ENCODE results near the gene TMIGD2. TPM values are rescaled to one million over a fixed set of nuclear protein-coding genes. Genes with fewer than 3 reads are reported as not detected.

The TMIGD2 gene
- total RNA-seq, 1 experiment from 2014 or later: not detected

GRCh38 chr19:4319067-4319718, 17.0 kb upstream of the TMIGD2 start:
- no peaks in the 10 kb centered on the region for H3K4me1 ChIP-seq (ENCODE audit: control insufficient read depth, insufficient read depth, low read length)
- no peak for DNase-seq (ENCODE audit: low read depth, low spot score)
- no peak for ATAC-seq
- intact Hi-C loops (cut with micrococcal nuclease; ENCODE audit: unreplicated experiment): no loop called here
- ChIA-PET CTCF (no interaction called here), POLR2A (no interaction called here)
- no peaks in the 10 kb centered on the region for H3K9me3 ChIP-seq (ENCODE audit: control insufficient read depth, insufficient read depth, low read depth, low read length)
- no peak overlapping the region for H3K27ac ChIP-seq (ENCODE audit: low read length)
- no peaks in the 10 kb centered on the region for H3K36me3 ChIP-seq (ENCODE audit: control insufficient read depth, insufficient read depth, low read length)
- no TSS peak for BruUV-seq (replicated peaks)
- H3K27me3 ChIP-seq (ENCODE audit: control insufficient read depth, insufficient read depth, low read length): no peaks in the 10 kb centered on the region
- no peak overlapping the region for H3K4me3 ChIP-seq (ENCODE audit: low read depth in 2 of 2, low read length in 2 of 2)
- in situ Hi-C loops (cut with HindIII; ENCODE audit: low pct_unique_long_range_greater_than_20kb, low sequenced_read_pairs): no loop called here
- TF ChIP-seq, protein P1, sequence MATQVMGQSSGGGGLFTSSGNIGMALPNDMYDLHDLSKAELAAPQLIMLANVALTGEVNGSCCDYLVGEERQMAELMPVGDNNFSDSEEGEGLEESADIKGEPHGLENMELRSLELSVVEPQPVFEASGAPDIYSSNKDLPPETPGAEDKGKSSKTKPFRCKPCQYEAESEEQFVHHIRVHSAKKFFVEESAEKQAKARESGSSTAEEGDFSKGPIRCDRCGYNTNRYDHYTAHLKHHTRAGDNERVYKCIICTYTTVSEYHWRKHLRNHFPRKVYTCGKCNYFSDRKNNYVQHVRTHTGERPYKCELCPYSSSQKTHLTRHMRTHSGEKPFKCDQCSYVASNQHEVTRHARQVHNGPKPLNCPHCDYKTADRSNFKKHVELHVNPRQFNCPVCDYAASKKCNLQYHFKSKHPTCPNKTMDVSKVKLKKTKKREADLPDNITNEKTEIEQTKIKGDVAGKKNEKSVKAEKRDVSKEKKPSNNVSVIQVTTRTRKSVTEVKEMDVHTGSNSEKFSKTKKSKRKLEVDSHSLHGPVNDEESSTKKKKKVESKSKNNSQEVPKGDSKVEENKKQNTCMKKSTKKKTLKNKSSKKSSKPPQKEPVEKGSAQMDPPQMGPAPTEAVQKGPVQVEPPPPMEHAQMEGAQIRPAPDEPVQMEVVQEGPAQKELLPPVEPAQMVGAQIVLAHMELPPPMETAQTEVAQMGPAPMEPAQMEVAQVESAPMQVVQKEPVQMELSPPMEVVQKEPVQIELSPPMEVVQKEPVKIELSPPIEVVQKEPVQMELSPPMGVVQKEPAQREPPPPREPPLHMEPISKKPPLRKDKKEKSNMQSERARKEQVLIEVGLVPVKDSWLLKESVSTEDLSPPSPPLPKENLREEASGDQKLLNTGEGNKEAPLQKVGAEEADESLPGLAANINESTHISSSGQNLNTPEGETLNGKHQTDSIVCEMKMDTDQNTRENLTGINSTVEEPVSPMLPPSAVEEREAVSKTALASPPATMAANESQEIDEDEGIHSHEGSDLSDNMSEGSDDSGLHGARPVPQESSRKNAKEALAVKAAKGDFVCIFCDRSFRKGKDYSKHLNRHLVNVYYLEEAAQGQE (IDR thresholded peaks at IDR 0.05; ENCODE audit: insufficient read depth in 1 of 2, low read depth in 2 of 2, low read length in 1 of 2): no peak

- DNase-seq (ENCODE audit: low read depth, low spot score): no peak
- Histone ChIP-seq H3K36me3 (ENCODE audit: control insufficient read depth, insufficient read depth, low read length) (no peaks in the 10 kb centered on the region), H3K4me3 (ENCODE audit: low read depth in 2 of 2, low read length in 2 of 2) (no peak overlapping the region), H3K27me3 (ENCODE audit: control insufficient read depth, insufficient read depth, low read length) (no peaks in the 10 kb centered on the region), H3K4me1 (ENCODE audit: control insufficient read depth, insufficient read depth, low read length) (no peaks in the 10 kb centered on the region), H3K27ac (ENCODE audit: low read length) (no peak overlapping the region), H3K9me3 (ENCODE audit: control insufficient read depth, insufficient read depth, low read depth, low read length) (no peaks in the 10 kb centered on the region)
- no TSS peak for BruUV-seq (replicated peaks)
- in situ Hi-C loops (cut with HindIII; ENCODE audit: low pct_unique_long_range_greater_than_20kb, low sequenced_read_pairs): no loop called here
- CTCF ChIA-PET: no interaction called here
- no peak for TF ChIP-seq CTCF (IDR thresholded peaks at IDR 0.05)
- no peak for TF ChIP-seq TCF7L2 (IDR thresholded peaks at IDR 0.05; ENCODE audit: low read depth, low read length)
- TF ChIP-seq POLR2AphosphoS5 (IDR thresholded peaks at IDR 0.05; ENCODE audit: low read depth, low read length): no peak
- TF ChIP-seq SIN3A (IDR thresholded peaks at IDR 0.05; ENCODE audit: borderline replicate concordance, insufficient read depth, low read depth, low read length): no peak
- TF ChIP-seq, protein P1 (IDR thresholded peaks at IDR 0.05; ENCODE audit: insufficient read depth in 1 of 2, low read depth in 2 of 2, low read length in 1 of 2): no peak
- intact Hi-C loops (cut with micrococcal nuclease; ENCODE audit: unreplicated experiment): no loop called here
- no peak for ATAC-seq
- POLR2A ChIA-PET: no interaction called here
These were observed 16.3 kb upstream of the TMIGD2 start for GRCh38 chr19:4318460-4318859.
